ENCODE measurements around the gene METTL22.

GRCh38 chr16:8689686-8690085 is 68.2 kb downstream of the METTL22 start:
- TF ChIP-seq CTCF (IDR thresholded peaks at IDR 0.05; ENCODE audit: poor library complexity) (no peak), EZH2 (IDR thresholded peaks at IDR 0.05; ENCODE audit: borderline replicate concordance) (no peak)

Measured in hepatocyte (in vitro differentiated cells).